Measurements from ENCODE around the gene TFB1M. TPM values are rescaled to one million over a fixed set of nuclear protein-coding genes. Genes with fewer than 3 reads are reported as not detected.
A peak's percentile ranks its signal among the peaks of the same experiment; 100 is the strongest.

TFB1M gene
- total RNA-seq, 2 donors from 2014 or later: 38.8 to 43.0 TPM

- no peaks in the 10 kb centered on the region for H3K27me3 ChIP-seq (ENCODE audit: control insufficient read depth, insufficient read depth, low read length, poor library complexity, severe bottlenecking)
- H3K4me3 ChIP-seq (ENCODE audit: low read length): peak overlapping the region; percentile 50
- H3K4me1 Mint-ChIP-seq: peaks cover 25% of the 10 kb centered on the region
- peaks cover 49% of the 10 kb centered on the region for H3K36me3 ChIP-seq (ENCODE audit: control insufficient read depth, insufficient read depth, low read length)
- no peak overlapping the region for H3K9ac ChIP-seq (ENCODE audit: extremely low read depth, low read length, poor library complexity, severe bottlenecking)
- H3K27ac Mint-ChIP-seq: no peak overlapping the region
- no peaks in the 10 kb centered on the region for H3K27me3 Mint-ChIP-seq (ENCODE audit: insufficient read depth)
- H3K36me3 Mint-ChIP-seq (ENCODE audit: low read depth): peaks cover 45% of the 10 kb centered on the region
- H3K9me3 ChIP-seq (ENCODE audit: control insufficient read depth, low read length): no peaks in the 10 kb centered on the region
- WGBS, 2 experiments (ENCODE audit: insufficient coverage in 1 of 2, insufficient read length in 1 of 2): 100% methylated on average over 1 to 2 of the region's 2 CpGs
- no peak for TF ChIP-seq CTCF (conservative IDR thresholded peaks at IDR 0.05)
- H3K9me3 Mint-ChIP-seq: no peaks in the 10 kb centered on the region
- no peak for DNase-seq
- H3K4me1 ChIP-seq (ENCODE audit: control insufficient read depth, insufficient read depth, low read length): peaks cover 6% of the 10 kb centered on the region
- no peak overlapping the region for H3K4me3 Mint-ChIP-seq
- H3K27ac ChIP-seq (ENCODE audit: low read depth, low read length): no peak overlapping the region
Measured at GRCh38 chr6:155311583-155311982, 2.7 kb downstream of the TFB1M start.

GRCh38 chr6:155311086-155311485, 3.2 kb downstream of the TFB1M start:
- Histone ChIP-seq H3K27me3 (ENCODE audit: control insufficient read depth, insufficient read depth, low read length, poor library complexity, severe bottlenecking) (no peaks in the 10 kb centered on the region), H3K9ac (ENCODE audit: extremely low read depth, low read length, poor library complexity, severe bottlenecking) (no peak overlapping the region)

GRCh38 chr6:155310596-155310995, 3.7 kb downstream of the TFB1M start:
- no peak overlapping the region for H3K27ac ChIP-seq (ENCODE audit: low read depth, low read length)
- peaks cover 25% of the 10 kb centered on the region for H3K4me1 Mint-ChIP-seq
- H3K27ac Mint-ChIP-seq: no peak overlapping the region
- H3K4me3 Mint-ChIP-seq: no peak overlapping the region
- H3K36me3 Mint-ChIP-seq (ENCODE audit: low read depth): peaks cover 52% of the 10 kb centered on the region
- no peaks in the 10 kb centered on the region for H3K27me3 Mint-ChIP-seq (ENCODE audit: insufficient read depth)
- H3K4me1 ChIP-seq (ENCODE audit: control insufficient read depth, insufficient read depth, low read length): peaks cover 6% of the 10 kb centered on the region
- peak overlapping the region; percentile 50 for H3K4me3 ChIP-seq (ENCODE audit: low read length)
- no peak for TF ChIP-seq CTCF (conservative IDR thresholded peaks at IDR 0.05)
- peaks cover 56% of the 10 kb centered on the region for H3K36me3 ChIP-seq (ENCODE audit: control insufficient read depth, insufficient read depth, low read length)
- H3K9ac ChIP-seq (ENCODE audit: extremely low read depth, low read length, poor library complexity, severe bottlenecking): no peak overlapping the region
- 92% methylated on average over 1 to 2 of the region's 2 CpGs for WGBS, 2 experiments (ENCODE audit: insufficient coverage in 1 of 2, insufficient read length in 1 of 2)
- no peaks in the 10 kb centered on the region for H3K27me3 ChIP-seq (ENCODE audit: control insufficient read depth, insufficient read depth, low read length, poor library complexity, severe bottlenecking)
- no peak for DNase-seq
- no peaks in the 10 kb centered on the region for H3K9me3 ChIP-seq (ENCODE audit: control insufficient read depth, low read length)
- no peaks in the 10 kb centered on the region for H3K9me3 Mint-ChIP-seq

More at GRCh38 chr6:155311086-155311485, 3.2 kb downstream of the TFB1M start:
- Mint-ChIP-seq H3K36me3 (ENCODE audit: low read depth) (peaks cover 49% of the 10 kb centered on the region), H3K9me3 (no peaks in the 10 kb centered on the region), H3K4me1 (peaks cover 25% of the 10 kb centered on the region), H3K4me3 (no peak overlapping the region), H3K27me3 (ENCODE audit: insufficient read depth) (no peaks in the 10 kb centered on the region), H3K27ac (no peak overlapping the region)
- no peaks in the 10 kb centered on the region for H3K9me3 ChIP-seq (ENCODE audit: control insufficient read depth, low read length)
- peaks cover 6% of the 10 kb centered on the region for H3K4me1 ChIP-seq (ENCODE audit: control insufficient read depth, insufficient read depth, low read length)
- H3K4me3 ChIP-seq (ENCODE audit: low read length): peak overlapping the region; percentile 50
- H3K36me3 ChIP-seq (ENCODE audit: control insufficient read depth, insufficient read depth, low read length): peaks cover 54% of the 10 kb centered on the region
- H3K27ac ChIP-seq (ENCODE audit: low read depth, low read length): no peak overlapping the region
- 88 to 96% methylated on average over 4 to 5 of the region's 6 CpGs for WGBS, 2 experiments (ENCODE audit: insufficient coverage in 1 of 2, insufficient read length in 1 of 2)
- DNase-seq: no peak
- TF ChIP-seq CTCF (conservative IDR thresholded peaks at IDR 0.05): no peak
